Vagina (tissue), 2 donors: ENCODE data around the gene SERTAD2.

Source experiments
- CTCF ChIP-seq, 3 experiments: fragments of 450-650 bp in 2 of 3; fragments of 200-600 bp in 1 of 3; sonication (generic) in 1 of 3; IDR thresholded peaks; one replicate each; pipeline ENCODE4 v1.5.1; 2017 to 2019; ENCODE audit warnings: antibody characterized with exemption in 3 of 3, mild to moderate bottlenecking in 2 of 3, moderate library complexity in 2 of 3
- POLR2A ChIP-seq, 2 donors: fragments of 450-650 bp; IDR thresholded peaks; one replicate each; pipeline ENCODE4 v1.6.1; 2017; ENCODE audit warnings: antibody characterized with exemption in 2 of 2, mild to moderate bottlenecking in 2 of 2, moderate library complexity in 2 of 2
- POLR2AphosphoS5 ChIP-seq, 2 donors: sonication (generic); formaldehyde crosslinking; IDR thresholded peaks; one replicate each; pipeline ENCODE4 v1.9.0; 2017; ENCODE audit warnings: antibody characterized with exemption in 2 of 2, mild to moderate bottlenecking in 2 of 2, low read depth in 1 of 2; ENCODE audit not compliant: insufficient read depth in 1 of 2

GRCh38 chr2:64679673-64680425 lies 26.1 kb upstream of the SERTAD2 start:
- no peak for TF ChIP-seq CTCF (IDR thresholded peaks at IDR 0.05)
- no peak for TF ChIP-seq POLR2A (IDR thresholded peaks at IDR 0.05)
- no peak for TF ChIP-seq POLR2AphosphoS5 (IDR thresholded peaks at IDR 0.05; ENCODE audit: insufficient read depth in 1 of 2, low read depth in 1 of 2)
